Measurements from ENCODE around the gene SLIT1.

SLIT1 gene

DNA sequence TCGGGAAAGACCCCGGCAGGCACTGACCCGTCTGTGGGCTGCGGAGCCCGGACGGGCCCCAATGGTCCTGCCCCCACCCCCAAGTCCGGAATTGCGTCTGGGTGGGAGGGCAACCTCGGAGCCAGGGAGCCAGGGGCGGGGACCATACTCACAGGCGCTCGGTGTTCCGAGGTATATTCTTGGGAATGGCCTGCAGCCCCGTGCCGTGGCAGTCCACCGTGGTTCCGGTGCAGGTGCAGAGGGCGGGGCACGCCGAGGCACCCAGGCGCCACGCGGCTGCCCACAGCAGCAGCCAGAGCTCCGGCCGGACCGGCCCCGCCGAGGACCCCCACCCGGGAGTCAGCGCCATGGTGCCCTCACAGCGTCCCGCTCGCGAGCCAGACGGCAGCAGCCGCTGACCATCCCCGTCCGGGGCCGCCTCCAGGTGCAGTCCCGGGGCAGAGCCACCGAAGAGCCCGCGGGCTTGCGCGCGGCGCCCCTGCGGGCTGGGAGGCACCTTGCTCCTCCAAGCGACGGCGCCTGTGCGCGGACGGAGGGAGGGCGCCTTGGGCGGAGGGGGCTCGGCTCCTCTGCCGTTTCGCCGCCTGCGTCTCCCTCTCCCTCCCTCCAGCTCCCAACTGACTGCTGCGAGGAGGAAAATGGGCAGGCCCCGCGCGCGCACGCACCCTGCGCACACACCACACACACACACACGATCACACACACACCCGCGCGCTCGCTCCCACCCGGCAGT, at the start of gene SLIT1:
SLIT1 (minus strand) TSS at position 634 of the 733 bp plus-strand sequence; CDS start at position 349, 285 bp downstream.
- peak in 23 of 56 donors; percentile 16 to 79 (median 42) for DNase-seq

DNA sequence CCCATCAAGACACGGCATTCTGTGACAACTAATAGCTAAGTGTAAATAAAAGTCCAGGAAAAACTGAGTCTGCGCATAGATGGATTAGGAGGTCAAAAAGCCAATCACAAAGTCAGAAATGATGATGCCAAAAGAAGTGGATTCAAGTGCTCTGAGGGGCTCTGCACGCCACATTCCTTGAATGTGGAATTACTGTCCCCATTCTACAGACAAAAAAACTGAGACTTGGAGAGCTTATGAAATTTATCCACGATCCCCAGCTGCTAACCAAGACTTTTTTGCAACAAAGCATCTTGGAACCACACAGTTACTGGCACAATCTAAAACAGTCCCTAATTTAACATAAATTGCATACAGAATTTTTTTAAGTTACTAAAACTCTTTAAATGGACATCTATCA, 49.6 kb upstream of the SLIT1 start:
- DNase-seq = no peak

DNA sequence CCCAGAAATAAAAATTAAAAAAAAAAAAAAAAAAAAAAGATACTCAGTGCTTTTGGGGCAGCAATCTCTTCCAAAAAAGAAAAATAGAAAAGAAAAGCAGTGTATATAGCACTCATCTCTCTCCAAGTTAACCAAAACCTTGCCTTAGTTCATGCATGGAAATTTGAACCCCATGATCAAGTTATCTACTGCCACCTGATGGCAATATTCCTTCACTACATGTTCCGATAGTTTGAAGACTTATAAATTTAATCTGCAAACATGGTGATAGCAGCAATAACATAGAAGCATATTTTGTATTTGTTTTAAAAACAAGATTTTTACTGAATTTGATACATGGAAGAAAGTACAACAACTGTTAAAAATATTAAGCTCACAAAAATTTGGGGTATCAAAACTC, 48.6 kb upstream of the SLIT1 start:
- no peak for DNase-seq

DNA sequence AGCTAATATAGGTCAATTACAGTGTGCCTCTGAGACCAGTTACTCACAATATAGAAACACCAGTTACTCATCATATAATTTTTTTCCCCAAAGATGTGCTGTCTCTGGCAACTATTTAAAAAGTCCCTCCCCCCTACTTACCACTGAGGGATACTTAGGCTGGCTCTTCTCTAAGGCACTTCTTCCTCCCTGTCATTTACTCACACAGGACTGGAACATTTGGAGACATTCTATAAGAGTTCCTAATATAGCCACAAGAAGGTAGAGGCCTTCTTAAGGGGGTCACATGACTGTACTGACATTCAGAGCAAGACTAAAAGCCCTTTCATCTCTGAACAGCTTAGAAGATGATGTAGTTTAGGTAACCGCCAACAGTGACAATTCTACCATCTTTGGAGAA, 44.4 kb upstream of the SLIT1 start:
- DNase-seq = no peak

DNA sequence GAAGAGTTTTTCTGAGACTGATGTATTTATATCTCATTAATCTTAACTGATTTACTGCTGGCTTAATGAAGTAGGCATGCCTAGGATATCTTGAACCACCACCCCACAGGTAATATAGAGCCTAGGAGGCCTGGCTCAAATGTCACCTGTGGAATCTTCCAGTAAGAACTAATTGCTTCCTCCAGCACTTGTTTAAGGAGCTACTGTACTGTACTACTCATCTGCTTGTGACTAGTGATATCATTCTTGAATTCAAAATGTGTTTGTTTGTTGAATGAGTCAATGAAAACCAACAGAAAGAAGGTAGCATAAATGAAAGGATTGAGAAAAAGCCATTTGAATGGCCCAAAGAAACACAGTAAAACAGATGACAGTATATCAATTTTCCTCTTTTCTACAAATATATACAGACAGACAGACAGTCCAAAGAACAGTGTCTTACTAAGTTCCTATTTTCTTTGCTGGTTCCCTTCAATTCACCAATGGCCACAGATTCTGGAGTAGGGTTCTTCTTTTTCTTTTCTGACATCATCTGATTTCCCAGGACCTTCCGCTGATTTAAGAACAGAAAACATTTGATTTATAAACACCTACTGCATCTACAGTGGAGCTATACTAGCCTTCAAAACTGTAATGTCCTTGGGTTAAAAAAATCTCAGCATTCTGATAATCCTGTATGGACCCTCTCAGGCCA, 43.7 kb upstream of the SLIT1 start:
- DNase-seq = no peak

DNA sequence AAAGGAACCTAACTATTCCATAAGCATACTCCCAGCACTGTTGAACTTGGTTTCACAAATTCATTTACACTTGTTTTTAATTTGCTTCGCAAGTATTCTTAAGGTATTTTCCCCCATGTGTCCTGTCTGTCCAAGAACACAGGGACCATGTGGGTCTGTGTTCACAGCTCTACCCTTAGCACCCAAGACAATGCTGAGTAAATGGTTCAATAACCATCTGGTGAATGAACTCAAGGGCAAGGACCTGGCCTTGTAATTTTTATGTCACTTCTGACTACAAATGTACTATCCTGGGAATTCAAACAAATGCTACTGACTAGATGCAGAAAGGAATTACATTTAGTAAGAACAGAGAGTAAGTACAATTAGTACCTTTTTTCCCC, 43.0 kb upstream of the SLIT1 start:
- DNase-seq = no peak

DNA sequence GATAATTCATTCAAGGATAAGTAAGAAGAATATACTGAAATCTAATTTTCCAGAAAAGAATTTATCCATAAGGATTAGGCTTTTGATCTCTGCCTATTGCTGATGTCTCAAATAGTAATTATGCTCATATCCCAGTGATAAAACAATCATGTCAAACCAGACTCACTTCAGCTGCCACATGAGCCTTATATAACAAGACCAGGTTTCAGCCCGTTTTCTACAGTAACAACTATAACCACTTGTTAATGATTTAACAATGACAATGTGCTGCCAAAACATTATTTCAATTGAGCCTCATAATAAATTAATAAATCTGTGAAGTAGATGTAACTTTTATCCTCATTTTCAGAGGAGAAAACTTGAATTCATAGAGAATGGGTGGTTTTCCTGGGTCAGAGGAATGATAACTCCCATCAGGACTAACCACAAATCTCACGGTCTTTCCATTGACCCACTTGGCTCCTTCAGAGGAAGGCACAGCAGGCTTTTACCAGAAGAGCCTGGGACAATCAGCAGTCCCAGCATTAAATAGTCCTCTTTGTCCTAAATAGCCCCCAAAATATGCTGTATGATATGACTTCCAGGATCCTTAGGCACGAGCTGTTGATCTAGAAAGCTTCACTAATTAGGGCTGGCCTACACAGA, 42.5 kb upstream of the SLIT1 start:
- DNase-seq = no peak

DNA sequence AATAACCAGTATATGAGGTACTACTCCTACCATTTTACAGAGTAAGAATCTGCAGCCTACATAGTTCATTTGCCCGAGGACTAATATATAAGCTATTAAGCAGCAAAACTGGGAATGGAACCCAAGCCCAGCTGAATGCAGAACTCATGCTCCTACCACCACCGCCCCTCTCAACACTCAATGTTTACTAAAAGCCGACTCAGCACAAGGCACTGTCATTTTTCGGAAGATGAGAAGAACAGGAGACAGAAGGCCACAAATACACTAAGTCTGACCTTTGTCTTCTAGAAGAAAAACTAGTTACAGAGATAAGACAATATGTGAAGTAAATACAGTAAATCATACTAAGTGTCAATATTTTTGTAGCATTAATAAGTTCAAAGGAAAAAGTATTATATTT, 40.6 kb upstream of the SLIT1 start:
- no peak for DNase-seq

DNA sequence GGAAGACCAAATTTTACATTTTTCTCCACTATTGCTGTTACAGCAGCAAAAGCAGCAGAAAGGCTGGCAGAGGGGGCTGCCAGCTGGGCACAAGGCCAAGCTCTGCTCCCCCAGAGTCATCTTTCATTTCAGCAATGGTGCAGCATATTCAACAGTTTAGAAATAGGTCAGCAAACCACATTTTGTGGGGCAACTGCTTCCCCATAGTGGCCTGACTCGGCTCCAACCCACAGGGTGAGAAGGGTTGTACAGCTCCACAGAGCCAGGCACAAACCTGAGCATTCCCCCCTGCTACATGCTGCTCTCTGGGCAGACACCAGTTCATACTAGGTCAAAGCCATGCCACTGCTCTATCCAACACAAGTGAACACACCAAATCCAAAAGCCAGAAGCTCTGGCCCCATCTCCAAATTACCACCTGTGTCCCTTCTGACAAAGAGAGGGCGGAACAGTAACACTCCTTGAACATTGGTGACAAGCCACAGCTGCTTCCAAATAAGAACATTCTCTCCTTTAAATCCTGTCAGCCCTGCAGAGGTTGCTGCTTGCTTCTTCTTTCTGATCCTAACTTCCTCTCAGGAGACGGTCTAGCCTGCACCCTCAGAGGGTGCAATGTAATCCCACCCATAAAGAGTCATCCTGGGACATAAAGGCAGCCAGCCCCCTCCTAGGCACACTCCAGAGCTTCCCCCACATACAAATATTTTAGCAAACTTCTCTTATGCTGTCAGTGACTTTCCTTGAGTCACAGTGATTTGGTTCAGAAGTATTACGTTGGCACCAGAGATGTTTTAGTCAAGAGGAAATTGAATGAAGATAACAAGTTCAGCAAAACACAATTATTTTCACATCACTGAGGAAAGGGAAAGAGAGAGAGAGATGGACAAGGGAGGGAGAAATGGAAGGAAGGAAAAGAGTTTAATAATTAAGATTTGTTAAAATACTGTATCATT, 39.0 kb upstream of the SLIT1 start:
- no peak for DNase-seq

DNA sequence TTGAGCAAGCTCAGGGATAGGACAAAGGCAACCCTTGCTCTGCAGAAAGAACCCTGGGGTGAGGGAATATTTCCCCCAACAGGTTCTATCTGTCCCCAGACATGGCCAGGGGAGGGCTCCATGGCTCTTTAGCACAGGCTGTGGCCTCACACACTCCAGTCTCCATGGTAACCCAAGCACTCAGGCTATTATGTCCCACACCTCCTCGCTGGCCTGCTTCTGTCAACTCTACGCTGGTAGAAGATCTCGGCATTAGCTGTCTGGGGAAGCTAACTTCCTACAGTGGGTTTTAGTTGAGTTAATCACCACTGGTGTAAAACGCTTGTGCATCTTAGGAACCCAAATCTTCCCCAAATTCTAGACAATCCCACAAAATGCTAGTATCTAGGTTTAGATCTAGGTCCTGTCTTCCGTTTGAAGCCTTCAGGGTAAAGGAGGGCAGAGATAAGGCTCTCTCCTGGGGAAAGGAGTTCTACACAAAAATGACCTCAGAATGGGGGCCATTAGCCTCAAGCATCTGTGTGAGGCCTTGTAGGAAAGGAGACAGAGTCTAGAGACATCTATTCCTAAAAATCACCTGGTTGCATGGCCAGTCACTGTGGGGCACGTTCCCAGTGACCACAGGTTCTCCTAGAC, 36.7 kb upstream of the SLIT1 start:
- peak in 10 of 56 donors; percentile 2 to 38 (median 8) for DNase-seq

DNA sequence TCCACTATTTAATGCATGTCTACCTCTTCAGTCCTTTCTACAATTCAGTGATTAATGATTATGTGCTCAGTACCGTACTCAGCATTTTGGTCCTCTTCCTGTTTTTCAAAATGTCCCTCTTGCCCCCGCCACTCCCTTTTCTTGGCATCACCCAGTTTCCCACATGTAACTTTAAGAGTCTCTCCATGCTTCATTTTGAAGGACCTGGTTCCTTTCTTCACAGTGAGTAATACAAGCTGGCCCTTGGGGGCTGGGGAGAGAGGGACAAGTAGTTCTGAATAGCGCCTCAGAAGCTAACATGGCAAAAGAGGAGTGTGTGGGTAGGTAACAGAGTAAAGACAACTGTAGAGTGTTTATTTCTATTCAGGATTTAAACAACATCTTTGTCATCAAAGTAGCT, 34.6 kb upstream of the SLIT1 start:
- DNase-seq = no peak

DNA sequence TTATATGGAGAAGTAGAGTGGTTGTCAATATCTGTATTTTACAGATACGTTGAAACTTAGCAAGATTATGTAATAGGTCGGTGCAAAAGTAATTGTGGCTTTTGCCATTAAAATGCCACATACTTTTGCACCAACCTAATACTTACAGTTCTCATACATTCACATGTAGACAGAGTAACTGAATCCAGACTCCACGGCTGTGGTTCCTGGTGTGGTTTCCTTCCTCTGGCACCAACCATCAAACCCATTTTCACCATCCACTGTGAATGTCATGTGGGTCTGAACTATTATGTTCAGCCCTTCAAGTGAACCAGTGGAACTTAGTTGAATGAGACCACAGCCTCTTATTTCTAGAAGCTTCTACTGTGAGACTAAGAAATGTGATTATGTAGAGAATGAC, 31.5 kb upstream of the SLIT1 start:
- DNase-seq = no peak

DNA sequence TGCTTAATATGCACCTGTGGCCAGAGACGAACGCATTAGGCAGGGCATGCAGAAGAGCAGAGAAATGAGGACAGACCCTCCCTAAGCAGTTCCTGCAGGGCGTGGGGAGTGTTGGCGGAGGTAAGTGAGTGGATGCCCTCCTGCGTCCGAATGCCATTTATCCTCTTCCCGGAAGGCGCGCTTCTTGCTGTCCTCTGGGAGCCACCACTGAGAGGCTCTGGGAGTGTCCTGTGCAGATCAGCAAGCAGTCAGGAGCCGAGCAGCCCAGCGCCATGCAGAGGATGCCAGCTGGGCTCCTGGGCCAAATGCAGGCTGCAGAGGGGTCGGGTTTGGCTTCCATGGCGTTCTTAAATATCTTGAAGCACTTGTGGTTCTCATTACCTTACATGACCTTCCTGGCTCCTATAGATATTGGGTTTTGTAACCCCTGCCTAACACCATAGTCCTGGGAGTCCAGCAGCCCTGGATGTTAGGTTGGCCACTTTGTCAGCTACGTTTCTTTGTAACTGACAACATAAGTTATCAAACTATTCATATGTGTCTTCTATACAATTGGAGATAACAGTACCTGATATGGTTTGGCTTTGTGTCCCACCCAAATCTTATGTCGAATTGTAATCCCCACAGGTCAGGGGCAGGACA, 30.0 kb upstream of the SLIT1 start:
- DNase-seq = no peak

DNA sequence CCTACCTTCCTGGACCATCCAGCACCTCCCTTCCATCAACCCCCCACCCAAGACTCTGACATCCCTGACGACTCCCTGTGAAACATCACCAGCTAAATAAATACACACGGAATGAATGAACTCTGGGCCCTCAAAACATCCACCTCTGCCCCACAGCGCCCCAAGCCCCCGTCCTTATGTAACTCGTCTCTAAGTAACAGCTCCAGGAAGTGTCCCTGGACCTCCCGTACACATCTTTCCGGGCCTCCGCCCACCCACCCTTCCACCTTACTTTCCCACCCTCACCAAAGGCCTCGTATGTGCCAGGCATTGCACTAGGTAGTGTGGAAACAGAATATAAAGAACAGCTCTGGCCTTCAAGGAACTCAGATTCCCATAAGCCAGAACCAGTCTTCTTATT, 27.7 kb upstream of the SLIT1 start:
- DNase-seq = no peak

DNA sequence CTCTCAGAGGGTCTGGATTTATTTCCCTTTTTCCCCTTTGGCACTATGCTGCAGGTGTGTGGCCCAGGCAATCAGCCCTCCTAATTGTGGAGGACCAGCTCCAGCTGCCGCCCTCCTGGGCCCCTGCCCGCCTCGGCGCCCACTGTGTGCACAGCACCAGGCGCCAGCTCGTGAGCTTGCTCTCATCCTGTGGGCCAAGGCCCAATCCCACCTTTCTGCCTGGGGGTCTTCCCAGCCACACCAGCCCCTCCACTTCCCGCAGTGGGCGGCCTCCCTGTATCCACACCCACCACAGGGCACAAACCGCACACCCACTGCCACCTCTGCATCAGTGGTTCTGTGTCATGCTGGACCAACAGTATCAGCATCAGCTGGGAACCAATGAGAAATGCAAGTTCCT, 25.5 kb upstream of the SLIT1 start:
- no peak for DNase-seq

DNA sequence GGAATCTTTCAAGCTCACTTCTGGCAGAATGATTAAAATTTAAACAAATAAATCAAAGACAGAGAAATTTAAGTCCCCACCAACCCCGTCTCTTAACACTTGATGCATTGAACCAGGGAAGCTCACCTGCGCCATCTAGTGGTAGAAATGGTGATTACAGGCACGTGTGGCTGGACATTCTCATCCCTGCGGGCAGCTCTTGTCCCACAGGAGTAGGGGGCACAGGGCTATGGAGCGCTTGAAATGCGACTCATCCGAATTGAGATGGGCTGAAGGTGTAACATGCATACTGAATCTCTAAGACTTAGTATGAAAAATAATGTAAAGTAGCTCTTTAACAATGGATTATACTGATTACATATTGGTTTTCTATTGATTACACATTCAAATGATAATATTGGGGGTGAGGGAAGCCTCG, 24.8 kb upstream of the SLIT1 start:
- peak in 42 of 56 donors; percentile 6 to 84 (median 35) for DNase-seq

DNA sequence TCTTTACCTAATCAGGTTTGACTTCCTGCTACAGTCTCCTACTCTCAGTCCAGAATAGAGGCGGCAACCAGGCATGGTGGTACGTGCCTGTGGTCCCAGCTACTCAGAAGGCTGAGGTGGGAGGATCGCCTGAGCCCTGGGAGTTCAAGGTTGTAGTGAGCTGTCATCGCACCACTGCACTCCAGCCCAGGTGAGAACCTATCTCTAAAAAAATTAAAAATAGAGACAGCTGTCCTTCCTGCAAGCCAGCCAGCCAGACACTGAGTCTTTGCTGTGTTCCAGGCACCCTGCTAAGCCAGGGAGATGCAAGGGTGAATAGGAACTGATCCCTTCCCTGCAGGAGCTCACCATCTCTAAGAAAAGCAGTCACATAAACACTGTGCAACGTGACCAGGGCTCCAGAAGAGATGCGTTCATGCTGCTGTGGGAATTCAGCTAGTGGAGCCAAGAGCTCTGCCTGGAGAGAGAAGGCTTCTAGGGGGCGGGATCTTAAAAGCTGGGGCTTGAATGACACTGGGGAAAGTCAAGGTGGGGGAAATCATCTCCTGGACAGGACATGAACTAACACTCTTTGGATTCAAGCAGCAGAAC, 22.1 kb upstream of the SLIT1 start:
- DNase-seq = no peak

DNA sequence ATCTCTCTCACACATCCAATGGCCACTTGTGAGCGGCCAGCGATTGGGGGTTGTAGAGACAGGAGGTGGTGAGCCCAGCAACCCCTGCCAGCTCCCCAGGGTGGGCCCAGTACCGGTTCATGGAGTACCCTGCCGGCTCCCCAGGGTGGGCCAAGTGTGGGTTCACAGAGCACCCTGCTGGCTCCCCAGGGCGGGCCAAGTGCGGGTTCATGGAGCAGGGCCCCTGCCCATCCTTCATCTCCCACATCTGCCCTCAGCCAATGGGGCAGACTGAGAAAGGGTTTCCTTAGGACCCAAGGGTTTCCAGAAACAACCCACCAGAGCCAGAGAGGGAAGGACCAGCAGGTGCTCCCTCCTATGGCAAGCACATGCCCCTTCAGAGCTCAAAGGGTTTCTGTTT, 21.4 kb upstream of the SLIT1 start:
- no peak for DNase-seq

DNA sequence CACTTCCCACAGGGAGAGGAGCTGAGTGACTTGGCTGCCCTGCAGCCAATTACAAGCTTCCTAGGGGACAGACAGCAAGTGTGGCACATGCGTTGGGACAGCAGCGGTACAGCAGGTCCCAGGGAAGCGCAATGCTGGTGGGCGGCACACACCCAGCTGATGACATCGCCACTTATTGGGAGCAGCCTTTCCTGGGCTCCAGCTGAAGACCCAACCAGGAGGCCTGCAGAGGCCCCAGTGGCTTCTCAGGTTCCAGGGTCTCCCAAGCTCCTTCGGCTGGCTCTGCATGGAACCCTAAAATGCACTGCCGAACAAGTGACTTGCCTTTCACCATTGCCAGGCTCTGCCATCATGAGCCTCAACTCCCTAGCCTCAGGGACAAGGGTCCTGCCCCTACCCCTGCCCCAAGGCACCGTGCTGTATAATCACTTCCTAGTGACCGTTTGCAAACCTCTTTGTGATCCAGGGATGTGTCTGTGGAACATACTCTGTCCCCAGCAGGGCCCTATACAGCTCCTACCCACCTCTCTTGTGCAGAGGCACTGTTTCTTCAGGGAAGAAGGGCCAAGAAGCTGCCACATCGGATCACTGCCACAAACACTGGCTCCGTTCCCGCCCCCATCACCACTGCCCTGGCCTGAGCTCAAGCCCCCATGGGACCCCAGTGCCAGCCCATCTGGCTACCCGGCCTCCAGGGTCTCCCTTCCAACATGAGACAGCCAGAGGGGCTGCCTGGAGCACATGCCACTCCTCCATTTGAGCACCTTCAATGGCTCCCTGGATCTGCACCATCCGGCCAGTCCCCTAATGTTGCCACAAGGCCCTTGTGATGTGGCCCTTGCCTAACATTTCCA, 19.3 kb upstream of the SLIT1 start:
- DNase-seq = no peak
